HepG2 (cell line): Measurements from ENCODE around the gene NR1H2.

Source experiments
- ATF1 ChIP-seq: IDR thresholded peaks from 2 replicates; pipeline ENCODE4 v1.6.1; 2016; ENCODE audit warnings: mild to moderate bottlenecking, control low read depth
- SOX5 ChIP-seq: IDR thresholded peaks from 2 replicates; pipeline ENCODE4 v1.6.1; 2016; ENCODE audit warnings: borderline replicate concordance
- ZNF326 ChIP-seq: sonication (generic); formaldehyde crosslinking; IDR thresholded peaks from 2 replicates; pipeline ENCODE4 v1.4.0; 2020; ENCODE audit warnings: missing genetic modification reagents, borderline replicate concordance

- TF ChIP-seq SOX5 (no peak), ZNF326 (CRISPR knock-in tag) (no peak), ATF1 (CRISPR knock-in tag) (no peak)
Observed at GRCh38 chr19:50392759-50393158, 16.5 kb downstream of the NR1H2 start.
